GM19351 (cell line): Measurements from ENCODE around the gene UGT1A9.

ENCODE experiments used
- ATAC-seq: cut with Tn5 transposase; IDR thresholded peaks from one replicate; pipeline ENCODE4 v1.9.1; 2021; ENCODE audit warnings: mild to moderate bottlenecking, moderate library complexity; ENCODE audit not compliant: unreplicated experiment

Gene UGT1A9

GRCh38 chr2:233793465-233794127 lies 121.9 kb downstream of the UGT1A9 start:
- ATAC-seq, result no peak

GRCh38 chr2:233794128-233794658 lies 122.5 kb downstream of the UGT1A9 start:
- no peak for ATAC-seq

GRCh38 chr2:233795735-233796171 lies 124.1 kb downstream of the UGT1A9 start:
- no peak for ATAC-seq

GRCh38 chr2:233796254-233796653 lies 124.6 kb downstream of the UGT1A9 start:
- ATAC-seq, result no peak

- ATAC-seq, result no peak
Observed at GRCh38 chr2:233798335-233799086, 126.8 kb downstream of the UGT1A9 start.

- no peak for ATAC-seq
Observed at GRCh38 chr2:233799087-233799665, 127.5 kb downstream of the UGT1A9 start.

GRCh38 chr2:233799716-233800115 lies 128.0 kb downstream of the UGT1A9 start:
- ATAC-seq, result no peak

- ATAC-seq, result no peak
Observed at GRCh38 chr2:233800208-233800607, 128.5 kb downstream of the UGT1A9 start.

- peak; percentile 82 for ATAC-seq
Observed at GRCh38 chr2:233801357-233802131, 129.8 kb downstream of the UGT1A9 start.

- no peak for ATAC-seq
Observed at GRCh38 chr2:233802132-233802815, 130.6 kb downstream of the UGT1A9 start.

GRCh38 chr2:233803292-233803911 lies 131.7 kb downstream of the UGT1A9 start:
- no peak for ATAC-seq

- no peak for ATAC-seq
Observed at GRCh38 chr2:233803994-233804393, 132.3 kb downstream of the UGT1A9 start.

GRCh38 chr2:233807215-233807865 lies 135.6 kb downstream of the UGT1A9 start:
- ATAC-seq, result no peak

- no peak for ATAC-seq
Observed at GRCh38 chr2:233807966-233808935, 136.6 kb downstream of the UGT1A9 start.

- no peak for ATAC-seq
Observed at GRCh38 chr2:233810385-233810784, 138.7 kb downstream of the UGT1A9 start.

- ATAC-seq, result no peak
Observed at GRCh38 chr2:233811087-233811486, 139.4 kb downstream of the UGT1A9 start.

GRCh38 chr2:233811732-233812131 lies 140.0 kb downstream of the UGT1A9 start:
- no peak for ATAC-seq
